GM19240 (cell line): ENCODE data around the gene CHRNA1.
"Not testable (repeated sequence)": the region's sequence is repeated elsewhere in the genome, so short reads cannot be mapped to it uniquely, and the experiment has no call there.

Experiments used
- DNase-seq: peaks from one replicate; pipeline ENCODE4 v3.0.0; 2011; ENCODE audit warnings: low spot score; ENCODE audit not compliant: insufficient read length

Gene CHRNA1

GRCh38 chr2:174717916-174718315 lies 46.4 kb downstream of the CHRNA1 start:
- DNase-seq, result no peak

- DNase-seq, result no peak
Measured at GRCh38 chr2:174717273-174717672, 47.0 kb downstream of the CHRNA1 start.

GRCh38 chr2:174716785-174717184 lies 47.5 kb downstream of the CHRNA1 start:
- no peak for DNase-seq

- DNase-seq, result no peak
Measured at GRCh38 chr2:174713686-174714085, 50.6 kb downstream of the CHRNA1 start.

- no peak for DNase-seq
Measured at GRCh38 chr2:174711206-174711605, 53.1 kb downstream of the CHRNA1 start.

GRCh38 chr2:174709416-174710004 lies 54.8 kb downstream of the CHRNA1 start:
- DNase-seq, result not testable (repeated sequence)

DNA sequence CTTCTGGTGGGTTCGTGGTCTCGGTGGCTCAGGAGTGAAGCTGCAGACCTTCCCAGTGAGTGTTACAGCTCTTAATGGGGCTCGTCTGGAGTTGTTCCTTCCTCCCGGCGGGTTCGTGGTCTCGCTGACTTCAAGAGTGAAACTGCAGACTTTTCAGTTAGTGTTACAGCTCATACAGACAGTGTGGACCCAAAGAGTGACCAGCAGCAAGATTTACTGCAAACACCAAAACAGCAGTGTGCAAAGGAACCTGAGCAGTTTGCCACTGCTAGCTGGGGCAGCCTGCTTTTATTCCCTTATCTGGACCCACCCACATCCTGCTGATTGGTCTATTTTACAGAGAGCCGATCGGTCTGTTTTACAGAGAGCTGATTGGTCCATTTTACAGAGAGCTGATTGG lies 55.6 kb downstream of the CHRNA1 start:
- no peak for DNase-seq

DNA sequence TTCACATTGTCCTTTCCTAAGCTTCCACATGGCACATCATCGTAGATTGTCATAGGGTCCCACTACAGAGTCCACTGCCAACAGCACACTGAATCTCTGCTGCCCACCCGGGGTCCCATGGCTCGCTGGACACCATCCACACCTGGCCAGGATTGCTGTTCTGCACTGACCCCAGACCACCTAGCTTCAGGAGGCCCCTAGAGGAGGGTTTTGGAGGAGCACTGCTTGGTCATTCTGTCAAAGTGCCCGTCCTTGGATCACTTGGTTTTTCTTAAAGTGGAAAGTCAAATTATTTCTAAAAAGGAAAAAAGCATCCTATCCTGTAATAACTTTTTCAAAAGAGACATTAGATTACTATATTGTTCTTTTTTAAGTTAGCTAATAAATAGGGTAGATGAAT lies 59.0 kb downstream of the CHRNA1 start:
- DNase-seq, result no peak

GRCh38 chr2:174704642-174705041 lies 59.6 kb downstream of the CHRNA1 start:
- no peak for DNase-seq

DNA sequence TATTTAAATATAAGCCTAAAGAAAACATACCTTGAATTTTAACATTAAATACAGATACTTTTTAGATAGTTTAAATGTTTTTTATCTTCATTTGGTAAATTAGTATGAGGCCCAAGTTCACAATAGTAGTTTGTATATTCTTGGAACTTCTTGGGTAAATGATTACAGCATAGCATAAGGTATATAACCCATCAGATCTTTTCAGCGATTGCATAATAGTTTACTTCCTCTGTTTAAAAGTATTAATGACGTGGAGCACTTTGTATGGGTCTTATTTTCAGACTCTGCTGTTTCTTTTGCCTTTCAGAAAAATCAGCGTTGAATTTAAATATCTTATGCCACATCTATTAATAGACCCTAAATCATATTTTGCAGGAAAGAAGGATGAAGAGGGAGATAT lies 60.2 kb downstream of the CHRNA1 start:
- DNase-seq, result no peak

DNA sequence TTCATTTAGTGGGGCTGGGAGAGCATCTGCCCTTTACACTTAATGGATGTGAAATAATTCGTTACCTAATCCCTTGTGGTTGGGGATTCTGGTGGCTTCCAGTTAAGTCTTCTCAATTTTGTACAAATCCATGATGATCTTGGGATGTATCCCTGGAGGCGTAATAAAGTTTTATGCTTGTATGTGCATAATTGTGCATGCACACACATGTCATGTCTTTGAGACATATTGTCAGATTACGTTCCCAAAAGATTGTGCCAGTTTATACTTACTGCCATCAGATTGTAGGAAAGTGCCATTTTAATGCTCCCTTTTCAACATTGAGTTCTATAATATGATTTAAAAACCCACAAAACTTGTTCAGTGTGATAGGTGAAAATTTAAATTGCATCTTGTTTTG lies 60.8 kb downstream of the CHRNA1 start:
- no peak for DNase-seq

DNA sequence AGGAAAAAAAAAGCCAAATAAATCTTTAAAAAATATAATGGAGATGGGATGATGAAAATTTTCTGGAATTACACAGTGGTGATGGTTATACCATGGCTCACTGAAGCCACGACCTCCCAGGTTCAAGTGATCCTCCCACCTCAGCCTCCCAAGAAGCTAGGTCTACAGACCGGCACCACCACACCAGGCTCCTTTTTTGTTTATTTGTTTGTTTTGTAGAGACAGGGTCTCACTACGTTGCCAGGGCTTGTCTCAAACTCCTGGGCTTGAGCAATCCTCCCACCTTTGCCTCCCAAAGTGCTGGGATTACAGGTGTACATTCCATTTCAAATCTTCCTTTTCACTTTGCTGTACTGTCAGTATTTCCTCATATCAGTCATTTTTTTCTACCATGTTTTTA lies 61.7 kb downstream of the CHRNA1 start:
- DNase-seq, result no peak

GRCh38 chr2:174699993-174700766 lies 64.1 kb downstream of the CHRNA1 start:
- no peak for DNase-seq
